Activated T-cell treated with anti-CD3 and anti-CD28 coated beads for 24 hours (primary cell): ENCODE results near the gene RDH16.

Experiments used
- DNase-seq: peaks from one replicate; pipeline ENCODE4 v3.0.0-alpha.2; 2020; ENCODE audit warnings: low read depth

The RDH16 gene

GRCh38 chr12:56957229-56958052 is at the start of gene RDH16:
Gene RDH16, minus strand, starts transcription at chr12:56957608. Its CDS starts 146 bp downstream, at chr12:56957462.
- no peak for DNase-seq

GRCh38 chr12:57006809-57007475 is 49.5 kb upstream of the RDH16 start:
- no peak for DNase-seq

- DNase-seq = peak; percentile 60
These were observed 48.8 kb upstream of the RDH16 start, which contains the start of gene ZBTB39 for GRCh38 chr12:57005980-57006808. Gene ZBTB39, minus strand, starts transcription at chr12:57006546. Its CDS starts 1,629 bp downstream, at chr12:57004917.

GRCh38 chr12:57004651-57005050 is 47.2 kb upstream of the RDH16 start:
- DNase-seq = no peak

- DNase-seq = no peak
These were observed 46.0 kb upstream of the RDH16 start for GRCh38 chr12:57003395-57003794.

- peak; percentile 59 for DNase-seq
These were observed 44.1 kb upstream of the RDH16 start for GRCh38 chr12:57001448-57001906.

- DNase-seq = no peak
These were observed 43.0 kb upstream of the RDH16 start for GRCh38 chr12:57000393-57000792.

GRCh38 chr12:56999456-56999855 is 42.0 kb upstream of the RDH16 start:
- no peak for DNase-seq

- DNase-seq = peak; percentile 32
These were observed 41.6 kb upstream of the RDH16 start for GRCh38 chr12:56998981-56999380.

GRCh38 chr12:56998316-56998715 is 40.9 kb upstream of the RDH16 start:
- no peak for DNase-seq

- DNase-seq = no peak
These were observed 39.6 kb upstream of the RDH16 start for GRCh38 chr12:56996793-56997545.

GRCh38 chr12:56995930-56996496 is 38.6 kb upstream of the RDH16 start:
- DNase-seq = no peak

GRCh38 chr12:56995201-56995929 is 38.0 kb upstream of the RDH16 start:
- DNase-seq = no peak

- DNase-seq = no peak
These were observed 36.9 kb upstream of the RDH16 start for GRCh38 chr12:56994231-56994746.

- no peak for DNase-seq
These were observed 35.9 kb upstream of the RDH16 start for GRCh38 chr12:56993346-56993745.

GRCh38 chr12:56991319-56992246 is 34.2 kb upstream of the RDH16 start:
- DNase-seq = no peak

- no peak for DNase-seq
These were observed 33.4 kb upstream of the RDH16 start for GRCh38 chr12:56990648-56991318.

- no peak for DNase-seq
These were observed 32.6 kb upstream of the RDH16 start for GRCh38 chr12:56989861-56990610.
